ENCODE results near the gene DVL1. TPM values are rescaled to one million over a fixed set of nuclear protein-coding genes. Genes with fewer than 3 reads are reported as not detected.

Gene DVL1
- total and polyA plus RNA-seq, 9 of the 15 experiments (the other 6 are each of a cell fraction or from before 2014, with no cell fraction given) = 0.62 to 135 (median 24.3) TPM

DNA sequence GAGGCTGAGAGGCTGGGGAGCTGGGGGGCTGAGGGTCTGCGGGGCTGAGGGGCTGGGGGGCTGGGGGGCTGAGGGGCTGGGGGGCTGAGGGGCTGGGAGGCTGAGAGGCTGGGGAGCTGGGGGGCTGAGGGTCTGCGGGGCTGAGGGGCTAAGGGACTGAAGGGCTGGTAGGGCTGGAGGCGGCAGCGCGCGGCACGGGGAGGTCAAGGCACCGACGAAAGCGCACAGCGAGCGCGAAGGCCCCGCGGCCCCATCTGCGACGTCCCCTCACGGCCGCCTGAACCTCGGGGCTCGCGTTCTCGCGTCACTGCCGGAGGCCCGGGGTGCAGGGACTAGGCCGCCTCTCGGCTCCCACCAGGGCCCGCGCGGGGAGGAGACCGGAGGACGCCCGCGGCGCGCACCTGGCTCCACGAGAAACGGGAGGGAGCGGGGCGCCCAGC lies 25.1 kb downstream of the DVL1 start (continued):
- no peak for TF ChIP-seq ZNF23 (CRISPR knock-in tag; IDR thresholded peaks at IDR 0.05)
- TF ChIP-seq, protein P1, sequence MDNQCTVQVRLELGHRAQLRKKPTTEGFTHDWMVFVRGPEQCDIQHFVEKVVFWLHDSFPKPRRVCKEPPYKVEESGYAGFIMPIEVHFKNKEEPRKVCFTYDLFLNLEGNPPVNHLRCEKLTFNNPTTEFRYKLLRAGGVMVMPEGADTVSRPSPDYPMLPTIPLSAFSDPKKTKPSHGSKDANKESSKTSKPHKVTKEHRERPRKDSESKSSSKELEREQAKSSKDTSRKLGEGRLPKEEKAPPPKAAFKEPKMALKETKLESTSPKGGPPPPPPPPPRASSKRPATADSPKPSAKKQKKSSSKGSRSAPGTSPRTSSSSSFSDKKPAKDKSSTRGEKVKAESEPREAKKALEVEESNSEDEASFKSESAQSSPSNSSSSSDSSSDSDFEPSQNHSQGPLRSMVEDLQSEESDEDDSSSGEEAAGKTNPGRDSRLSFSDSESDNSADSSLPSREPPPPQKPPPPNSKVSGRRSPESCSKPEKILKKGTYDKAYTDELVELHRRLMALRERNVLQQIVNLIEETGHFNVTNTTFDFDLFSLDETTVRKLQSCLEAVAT (IDR thresholded peaks at IDR 0.05) = no peak
- no peak for TF ChIP-seq ZC3H11A (IDR thresholded peaks at IDR 0.05; ENCODE audit: low read depth, low read length)
- TF ChIP-seq, protein P2, sequence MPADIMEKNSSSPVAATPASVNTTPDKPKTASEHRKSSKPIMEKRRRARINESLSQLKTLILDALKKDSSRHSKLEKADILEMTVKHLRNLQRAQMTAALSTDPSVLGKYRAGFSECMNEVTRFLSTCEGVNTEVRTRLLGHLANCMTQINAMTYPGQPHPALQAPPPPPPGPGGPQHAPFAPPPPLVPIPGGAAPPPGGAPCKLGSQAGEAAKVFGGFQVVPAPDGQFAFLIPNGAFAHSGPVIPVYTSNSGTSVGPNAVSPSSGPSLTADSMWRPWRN (IDR thresholded peaks at IDR 0.05; ENCODE audit: low read depth) = no peak
- TF ChIP-seq, protein P3, sequence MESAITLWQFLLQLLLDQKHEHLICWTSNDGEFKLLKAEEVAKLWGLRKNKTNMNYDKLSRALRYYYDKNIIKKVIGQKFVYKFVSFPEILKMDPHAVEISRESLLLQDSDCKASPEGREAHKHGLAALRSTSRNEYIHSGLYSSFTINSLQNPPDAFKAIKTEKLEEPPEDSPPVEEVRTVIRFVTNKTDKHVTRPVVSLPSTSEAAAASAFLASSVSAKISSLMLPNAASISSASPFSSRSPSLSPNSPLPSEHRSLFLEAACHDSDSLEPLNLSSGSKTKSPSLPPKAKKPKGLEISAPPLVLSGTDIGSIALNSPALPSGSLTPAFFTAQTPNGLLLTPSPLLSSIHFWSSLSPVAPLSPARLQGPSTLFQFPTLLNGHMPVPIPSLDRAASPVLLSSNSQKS (CRISPR knock-in tag; IDR thresholded peaks at IDR 0.05) = no peak
- TF ChIP-seq, protein P4, sequence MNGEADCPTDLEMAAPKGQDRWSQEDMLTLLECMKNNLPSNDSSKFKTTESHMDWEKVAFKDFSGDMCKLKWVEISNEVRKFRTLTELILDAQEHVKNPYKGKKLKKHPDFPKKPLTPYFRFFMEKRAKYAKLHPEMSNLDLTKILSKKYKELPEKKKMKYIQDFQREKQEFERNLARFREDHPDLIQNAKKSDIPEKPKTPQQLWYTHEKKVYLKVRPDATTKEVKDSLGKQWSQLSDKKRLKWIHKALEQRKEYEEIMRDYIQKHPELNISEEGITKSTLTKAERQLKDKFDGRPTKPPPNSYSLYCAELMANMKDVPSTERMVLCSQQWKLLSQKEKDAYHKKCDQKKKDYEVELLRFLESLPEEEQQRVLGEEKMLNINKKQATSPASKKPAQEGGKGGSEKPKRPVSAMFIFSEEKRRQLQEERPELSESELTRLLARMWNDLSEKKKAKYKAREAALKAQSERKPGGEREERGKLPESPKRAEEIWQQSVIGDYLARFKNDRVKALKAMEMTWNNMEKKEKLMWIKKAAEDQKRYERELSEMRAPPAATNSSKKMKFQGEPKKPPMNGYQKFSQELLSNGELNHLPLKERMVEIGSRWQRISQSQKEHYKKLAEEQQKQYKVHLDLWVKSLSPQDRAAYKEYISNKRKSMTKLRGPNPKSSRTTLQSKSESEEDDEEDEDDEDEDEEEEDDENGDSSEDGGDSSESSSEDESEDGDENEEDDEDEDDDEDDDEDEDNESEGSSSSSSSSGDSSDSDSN (IDR thresholded peaks at IDR 0.05; ENCODE audit: borderline replicate concordance in 1 of 2, low read depth in 2 of 2, low read length in 2 of 2) = 0 out of 4 replicates have a peak, but pooled peaks of 1 of the 2 experiments have one; percentile 23
- no peak for TF ChIP-seq ZFP36 (IDR thresholded peaks at IDR 0.05; ENCODE audit: low read depth, low read length, partially characterized antibody)
- TF ChIP-seq, protein P5, sequence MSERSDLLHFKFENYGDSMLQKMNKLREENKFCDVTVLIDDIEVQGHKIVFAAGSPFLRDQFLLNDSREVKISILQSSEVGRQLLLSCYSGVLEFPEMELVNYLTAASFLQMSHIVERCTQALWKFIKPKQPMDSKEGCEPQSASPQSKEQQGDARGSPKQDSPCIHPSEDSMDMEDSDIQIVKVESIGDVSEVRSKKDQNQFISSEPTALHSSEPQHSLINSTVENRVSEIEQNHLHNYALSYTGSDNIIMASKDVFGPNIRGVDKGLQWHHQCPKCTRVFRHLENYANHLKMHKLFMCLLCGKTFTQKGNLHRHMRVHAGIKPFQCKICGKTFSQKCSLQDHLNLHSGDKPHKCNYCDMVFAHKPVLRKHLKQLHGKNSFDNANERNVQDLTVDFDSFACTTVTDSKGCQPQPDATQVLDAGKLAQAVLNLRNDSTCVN (CRISPR knock-in tag; IDR thresholded peaks at IDR 0.05) = no peak
- TF ChIP-seq ZNF436 (CRISPR knock-in tag; IDR thresholded peaks at IDR 0.05) = no peak
- peak in 1 of 2 experiments; percentile 73; a peak in 1 of 4 replicates for TF ChIP-seq SIN3A (IDR thresholded peaks at IDR 0.05; ENCODE audit: borderline replicate concordance in 2 of 2, control insufficient read depth in 1 of 2, low read depth in 2 of 2, low read length in 2 of 2)
- TF ChIP-seq SLC30A9 (CRISPR knock-in tag; IDR thresholded peaks at IDR 0.05) = no peak
